NCI-H774 (cell line): Measurements from ENCODE around the gene SP6.
A peak's percentile ranks its signal among the peaks of the same experiment; 100 is the strongest.

Source experiments
- DNase-seq: peaks from one replicate; lab custom pipeline; 2025; lab: John Stamatoyannopoulos, UW

The SP6 gene

GRCh38 chr17:47810901-47811635, 39.9 kb downstream of the SP6 start:
- DNase-seq, result no peak

GRCh38 chr17:47810200-47810821, 40.7 kb downstream of the SP6 start:
- DNase-seq, result no peak

- DNase-seq, result no peak
Measured at GRCh38 chr17:47808830-47809480, 42.0 kb downstream of the SP6 start.

GRCh38 chr17:47808036-47808829, 42.7 kb downstream of the SP6 start:
- no peak for DNase-seq

GRCh38 chr17:47807421-47807820, 43.5 kb downstream of the SP6 start:
- no peak for DNase-seq

- no peak for DNase-seq
Measured at GRCh38 chr17:47806913-47807255, 44.1 kb downstream of the SP6 start.

GRCh38 chr17:47806026-47806912, 44.7 kb downstream of the SP6 start:
- DNase-seq, result no peak

GRCh38 chr17:47804461-47804860, 46.5 kb downstream of the SP6 start:
- no peak for DNase-seq

GRCh38 chr17:47803751-47804150, 47.2 kb downstream of the SP6 start:
- no peak for DNase-seq

GRCh38 chr17:47803201-47803600, 47.8 kb downstream of the SP6 start:
- no peak for DNase-seq

GRCh38 chr17:47802341-47803022, 48.5 kb downstream of the SP6 start:
- DNase-seq, result peak; percentile 63

- DNase-seq, result no peak
Measured at GRCh38 chr17:47801906-47802305, 49.1 kb downstream of the SP6 start.

GRCh38 chr17:47801176-47801765, 49.7 kb downstream of the SP6 start:
- DNase-seq, result no peak

GRCh38 chr17:47800686-47801085, 50.3 kb downstream of the SP6 start:
- no peak for DNase-seq

GRCh38 chr17:47797797-47798196, 53.2 kb downstream of the SP6 start:
- no peak for DNase-seq
